ENCODE measurements around the gene PRRG4. TPM values are rescaled to one million over a fixed set of nuclear protein-coding genes. Genes with fewer than 3 reads are reported as not detected.
"Not testable (repeated sequence)": the region's sequence is repeated elsewhere in the genome, so short reads cannot be mapped to it uniquely, and the experiment has no call there.

Gene PRRG4
- total and polyA plus RNA-seq, 2 of the 13 experiments (the other 11 are each of a cell fraction or from before 2014, with no cell fraction given), result 0.24 to 0.95 TPM

GRCh38 chr11:32821917-32822560, 7.7 kb upstream of the PRRG4 start:
- no peak for TF ChIP-seq GABPA (IDR thresholded peaks at IDR 0.05; ENCODE audit: low read depth, low read length)
- TF ChIP-seq GABPA (CRISPR knock-in tag; IDR thresholded peaks at IDR 0.05; ENCODE audit: low read depth), result no peak
- no peak for TF ChIP-seq TOPORS (CRISPR knock-in tag; IDR thresholded peaks at IDR 0.05)
- TF ChIP-seq ZSCAN30 (CRISPR knock-in tag; IDR thresholded peaks at IDR 0.05), result no peak
- TF ChIP-seq ZNF513 (CRISPR knock-in tag; conservative IDR thresholded peaks at IDR 0.05), result no peak
- TF ChIP-seq THAP9 (CRISPR knock-in tag; IDR thresholded peaks at IDR 0.05; ENCODE audit: borderline replicate concordance), result no peak
- TF ChIP-seq MXD1 (CRISPR knock-in tag; IDR thresholded peaks at IDR 0.05), result no peak
- no peak for TF ChIP-seq ZNF317 (CRISPR knock-in tag; IDR thresholded peaks at IDR 0.05)
- no peak for TF ChIP-seq CREBL2 (CRISPR knock-in tag; IDR thresholded peaks at IDR 0.05; ENCODE audit: borderline replicate concordance)
- no peak for TF ChIP-seq ZNF460 (CRISPR knock-in tag; IDR thresholded peaks at IDR 0.05; ENCODE audit: borderline replicate concordance)
- no peak for TF ChIP-seq DDIT3 (CRISPR knock-in tag; IDR thresholded peaks at IDR 0.05)
- no peak for TF ChIP-seq GLMP (CRISPR knock-in tag; IDR thresholded peaks at IDR 0.05; ENCODE audit: borderline replicate concordance)
- BruUV-seq (replicated peaks), result no TSS peak
- H2AFZ ChIP-seq (ENCODE audit: low read length), result no peak overlapping the region
- H3K4me3 ChIP-seq (replicated peaks in 1 of 3; ENCODE audit: insufficient read depth in 1 of 3, low read depth in 2 of 3, low read length in 3 of 3), result no peak overlapping the region
- no peak overlapping the region for H3K27ac ChIP-seq (ENCODE audit: extremely low read length, insufficient read depth, low read length)
- H3K36me3 ChIP-seq (replicated peaks in 1 of 2; ENCODE audit: control insufficient read depth in 1 of 2, insufficient read depth in 2 of 2, low read length in 2 of 2), result no peaks in the 10 kb centered on the region
- ChIA-PET CTCF (ENCODE audit: low intra/inter-chr PET ratio, low total read pairs) (no interaction called here), POLR2A (no interaction called here)
- H3K4me2 ChIP-seq (ENCODE audit: low read depth, low read length), result no peak overlapping the region
- H3K4me1 ChIP-seq (ENCODE audit: insufficient read depth, low read length), result no peaks in the 10 kb centered on the region
- FAIRE-seq (no peak), ATAC-seq (no peak), DNase-seq (ENCODE audit: low spot score) (no peak)
- H3K79me2 ChIP-seq (ENCODE audit: insufficient read depth, low read length), result no peaks in the 10 kb centered on the region
- no peaks in the 10 kb centered on the region for H4K20me1 ChIP-seq (ENCODE audit: insufficient read depth, low read length)
- WGBS (ENCODE audit: low lambda C conversion rate), result 9% methylated on average over 5 of the region's 5 CpGs
- no peak overlapping the region for H3K9ac ChIP-seq (ENCODE audit: insufficient read depth, low read depth, low read length)
- H3K9me3 ChIP-seq (ENCODE audit: low read length), result no peaks in the 10 kb centered on the region
- intact Hi-C loops (cut with micrococcal nuclease; ENCODE audit: unreplicated experiment), result no loop called here
- H3K27me3 ChIP-seq (ENCODE audit: control insufficient read depth in 1 of 2, insufficient read depth in 2 of 2, low read length in 2 of 2), result 0 out of 5 replicates have a peak, but pooled peaks cover 0 to 2% of the 10 kb centered on the region in 2 experiments
- in situ Hi-C loops (cut with HindIII; ENCODE audit: extremely low pct_ligation_motif_present, low pct_unique_long_range_greater_than_20kb), result no loop called here

GRCh38 chr11:32823617-32824016, 6.1 kb upstream of the PRRG4 start:
- H3K9me3 ChIP-seq (ENCODE audit: low read length); intact Hi-C loops (cut with micrococcal nuclease; ENCODE audit: unreplicated experiment); FAIRE-seq; H3K27ac ChIP-seq (ENCODE audit: extremely low read length, insufficient read depth, low read length); H3K4me2 ChIP-seq (ENCODE audit: low read depth, low read length); DNase-seq (ENCODE audit: low spot score); ATAC-seq; H4K20me1 ChIP-seq (ENCODE audit: insufficient read depth, low read length); H3K9ac ChIP-seq (ENCODE audit: insufficient read depth, low read depth, low read length); H3K4me1 ChIP-seq (ENCODE audit: insufficient read depth, low read length); H3K4me3 ChIP-seq (replicated peaks in 1 of 3; ENCODE audit: insufficient read depth in 1 of 3, low read depth in 2 of 3, low read length in 3 of 3); BruUV-seq (replicated peaks); POLR2A ChIA-PET; H2AFZ ChIP-seq (ENCODE audit: low read length); CTCF ChIA-PET (ENCODE audit: low intra/inter-chr PET ratio, low total read pairs); H3K27me3 ChIP-seq (ENCODE audit: control insufficient read depth in 1 of 2, insufficient read depth in 2 of 2, low read length in 2 of 2); H3K79me2 ChIP-seq (ENCODE audit: insufficient read depth, low read length); H3K36me3 ChIP-seq (replicated peaks in 1 of 2; ENCODE audit: control insufficient read depth in 1 of 2, insufficient read depth in 2 of 2, low read length in 2 of 2); in situ Hi-C loops (cut with HindIII; ENCODE audit: extremely low pct_ligation_motif_present, low pct_unique_long_range_greater_than_20kb): not testable (repeated sequence)
- WGBS (ENCODE audit: low lambda C conversion rate), result 26% methylated on average over 3 of the region's 3 CpGs
